GM12878 (cell line): ENCODE results near the gene YWHAG. TPM values are rescaled to one million over a fixed set of nuclear protein-coding genes. Genes with fewer than 3 reads are reported as not detected.

Source experiments
- ATAC-seq: fragments of 200-7000 bp; cut with Tn5 transposase; 3 replicates; pipeline ENCODE4 v1.9.1; 2020; ENCODE audit warnings: mild to moderate bottlenecking, moderate library complexity
- BruUV-seq: library from RNA; stranded (reverse); fragments of 400-500 nt; replicated peaks from 2 replicates; lab custom pipeline; 2021; lab: Mats Ljungman, UMichigan
- CTCF ChIA-PET: fragments of 300-600 bp; sonication (Branson Sonifier 250); formaldehyde crosslinking; extraction: SDS; loops from one replicate; lab custom pipeline; 2021; ENCODE audit warnings: inconsistent platforms; lab: Yijun Ruan, JAX
- POLR2A ChIA-PET: fragments of 350-600 bp; formaldehyde crosslinking; extraction: SDS; loops from one replicate; lab custom pipeline; 2021; ENCODE audit warnings: inconsistent platforms; lab: Charles Lee
- RAD21 ChIA-PET: fragments of 300-600 bp; sonication (Branson Sonifier 250); formaldehyde crosslinking; loops from one replicate; lab custom pipeline; 2023; ENCODE audit warnings: antibody characterized with exemption; ENCODE audit not compliant: unreplicated experiment; lab: Charles Lee
- SMC1A ChIA-PET: fragments of 300-600 bp; sonication (Branson Sonifier 250); formaldehyde crosslinking; loops from one replicate; lab custom pipeline; 2023; ENCODE audit not compliant: unreplicated experiment, uncharacterized antibody; lab: Charles Lee
- DNase-seq: peaks from one replicate; pipeline ENCODE4 v3.0.0-alpha.2; 2011; ENCODE audit warnings: low read depth, low spot score
- FAIRE-seq: peaks from 3 replicates; lab custom pipeline; 2011; peaks lifted over from hg19 to GRCh38; lab: Jason Lieb, UNC
- H2AFZ ChIP-seq: 2 replicates; pipeline ENCODE4 v1.6.0; 2011; ENCODE audit warnings: low read depth, low read length, control low read depth; ENCODE audit not compliant: control insufficient read depth
- H3K27ac ChIP-seq: 2 replicates; pipeline ENCODE4 v1.5.1; 2011; ENCODE audit warnings: control low read depth; ENCODE audit not compliant: control insufficient read depth, insufficient read depth
- H3K27me3 ChIP-seq, 2 experiments: replicated peaks in 1 of 2; 2 replicates each; pipeline versions ENCODE4 v1.6.0 to v1.6.1; 2011; ENCODE audit warnings: low read length in 1 of 2; ENCODE audit not compliant: control insufficient read depth in 2 of 2, insufficient read depth in 2 of 2
- H3K36me3 ChIP-seq, 2 experiments: 2 replicates each; pipeline ENCODE4 v1.5.1; 2011; ENCODE audit warnings: low read length in 1 of 2; ENCODE audit not compliant: control insufficient read depth in 2 of 2, insufficient read depth in 2 of 2
- H3K4me1 ChIP-seq: 2 replicates; pipeline ENCODE4 v1.6.1; 2011; ENCODE audit warnings: mild to moderate bottlenecking, low read length, moderate library complexity, mixed read lengths; ENCODE audit not compliant: control insufficient read depth, insufficient read depth
- H3K4me2 ChIP-seq: 2 replicates; pipeline ENCODE4 v1.6.0; 2011; ENCODE audit warnings: control low read depth; ENCODE audit not compliant: control insufficient read depth, insufficient read depth
- H3K4me3 ChIP-seq: fragments of 200-600 bp; sonication (generic); 2 replicates; pipeline ENCODE4 v1.5.1; 2016
- H3K79me2 ChIP-seq: 2 replicates; pipeline ENCODE4 v1.6.0; 2011; ENCODE audit warnings: low read length; ENCODE audit not compliant: control insufficient read depth, insufficient read depth
- H3K9ac ChIP-seq: 2 replicates; pipeline ENCODE4 v1.8.0; 2011; ENCODE audit warnings: low read length, control low read depth, mixed read lengths; ENCODE audit not compliant: control insufficient read depth, insufficient read depth
- H3K9me3 ChIP-seq: replicated peaks from 3 replicates; pipeline ENCODE4 v1.5.1; 2011; ENCODE audit warnings: mild to moderate bottlenecking, low read length; ENCODE audit not compliant: control insufficient read depth, insufficient read depth
- H4K20me1 ChIP-seq: 2 replicates; pipeline ENCODE4 v1.6.0; 2011; ENCODE audit not compliant: control insufficient read depth, insufficient read depth
- RFX5 ChIP-seq: IDR thresholded peaks from 2 replicates; pipeline ENCODE4 v1.6.1; 2011; ENCODE audit warnings: low read depth, low read length, improper control_type of control experiment
- SUPT20H ChIP-seq: IDR thresholded peaks from 2 replicates; pipeline ENCODE4 v1.6.1; 2011; ENCODE audit warnings: low read depth, mild to moderate bottlenecking, low read length, moderate library complexity, borderline replicate concordance; ENCODE audit not compliant: control insufficient read depth
- ZSCAN29 ChIP-seq: fragments of 450-650 bp; IDR thresholded peaks from 2 replicates; pipeline ENCODE4 v1.6.1; 2017; ENCODE audit warnings: mild to moderate bottlenecking, moderate library complexity
- WGBS: methylation state at CpG from one replicate; pipeline ENCODE4 v1.1.6; 2016; ENCODE audit warnings: low lambda C conversion rate; ENCODE audit not compliant: insufficient replicate concordance, insufficient coverage; ENCODE audit errors: missing lambda C conversion rate; 5-methylcytosine and 5-hydroxymethylcytosine counted together
- in situ Hi-C: fragments of 300-500 bp; cut with MboI; formaldehyde crosslinking; loops from 9 replicates; pipeline ENCODE4 v1.14.3; 2018; ENCODE audit warnings: mixed read lengths
- intact Hi-C: fragments of 100-400 bp; cut with micrococcal nuclease; formaldehyde crosslinking; loops from one replicate; pipeline ENCODE4 v1.14.2; 2022; ENCODE audit not compliant: unreplicated experiment
- polyA plus RNA-seq, 11 experiments: library from polyadenylated mRNA; depleted of rRNA in 4 of 11; unstranded in 6 of 11; stranded (reverse) in 5 of 11; fragments of >200 nt; fragmentation: Nextera tagmentation in 4 of 11; fragmentation: Illumina TruSeq in 1 of 11; extraction: Ambion mirVana in 4 of 11; extraction: Trizol in 1 of 11; gene quantifications; 1 replicate in 1 of 11; 2 replicates in 10 of 11; pipeline versions ENCODE4 v1.2.1 to v1.2.3, GENCODE V29; 2011 to 2016; ENCODE audit warnings: inconsistent platforms in 2 of 11, missing spikeins in 2 of 11, low read depth in 1 of 11
- total RNA-seq, 4 experiments: library from RNA; depleted of rRNA in 3 of 4; stranded (reverse); fragments of >200 nt in 3 of 4; fragmentation: Illumina TruSeq in 1 of 4; extraction: Trizol in 1 of 4; gene quantifications; 2 replicates each; pipeline versions ENCODE4 v1.2.1 to v1.2.3, GENCODE V29; 2013 to 2021
- TF ChIP-seq, protein P1 (sequence below): IDR thresholded peaks from 2 replicates; pipeline ENCODE4 v1.6.1; 2011; ENCODE audit warnings: borderline replicate concordance, low read depth, mild to moderate bottlenecking, moderate library complexity, low read length; ENCODE audit not compliant: insufficient read depth, poor library complexity, severe bottlenecking
- TF ChIP-seq, protein P2 (sequence below): IDR thresholded peaks from 2 replicates; pipeline ENCODE4 v1.6.1; 2012; ENCODE audit warnings: low read depth, low read length, improper control_type of control experiment
- TF ChIP-seq, protein P3 (sequence below): fragments of 450-650 bp; IDR thresholded peaks from 2 replicates; pipeline ENCODE4 v1.6.1; 2018; ENCODE audit warnings: borderline replicate concordance, mild to moderate bottlenecking; ENCODE audit not compliant: partially characterized antibody

The YWHAG gene
- total and polyA plus RNA-seq, 10 of the 15 experiments (the other 5 are each of a cell fraction or from before 2014, with no cell fraction given): 20.2 to 157 (median 41.3) TPM

DNA sequence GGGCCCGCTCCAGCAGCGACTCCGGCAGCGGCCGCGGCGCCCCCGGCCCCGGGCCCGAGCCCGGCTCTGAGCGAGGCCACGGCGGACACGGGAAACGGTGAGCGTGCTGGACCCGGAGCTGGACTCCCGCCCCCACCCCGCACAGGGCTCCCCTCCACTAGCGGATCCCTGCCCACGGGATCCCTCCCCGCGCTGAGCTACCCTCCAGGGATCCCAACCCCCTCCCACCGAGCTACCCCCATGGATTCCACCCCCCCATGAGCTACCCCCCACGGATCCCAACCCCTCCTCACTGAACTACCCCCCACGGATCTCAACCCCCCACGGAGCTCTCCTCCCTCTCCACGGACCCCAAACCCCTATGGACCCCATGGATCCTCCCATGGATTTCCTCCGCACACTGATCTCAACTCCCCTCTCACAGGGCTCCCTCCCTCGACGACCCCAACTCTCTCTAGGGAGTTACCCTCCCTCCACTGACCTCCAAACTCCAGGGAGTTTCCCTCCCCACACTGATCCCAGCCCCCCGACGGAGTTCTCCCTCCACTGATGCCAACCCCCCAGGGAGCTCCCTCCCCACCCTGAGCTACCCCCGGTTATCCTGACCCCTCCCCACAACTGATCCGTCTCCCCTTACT is 77.0 kb downstream of the YWHAG start (continued):
- TF ChIP-seq, protein P1, sequence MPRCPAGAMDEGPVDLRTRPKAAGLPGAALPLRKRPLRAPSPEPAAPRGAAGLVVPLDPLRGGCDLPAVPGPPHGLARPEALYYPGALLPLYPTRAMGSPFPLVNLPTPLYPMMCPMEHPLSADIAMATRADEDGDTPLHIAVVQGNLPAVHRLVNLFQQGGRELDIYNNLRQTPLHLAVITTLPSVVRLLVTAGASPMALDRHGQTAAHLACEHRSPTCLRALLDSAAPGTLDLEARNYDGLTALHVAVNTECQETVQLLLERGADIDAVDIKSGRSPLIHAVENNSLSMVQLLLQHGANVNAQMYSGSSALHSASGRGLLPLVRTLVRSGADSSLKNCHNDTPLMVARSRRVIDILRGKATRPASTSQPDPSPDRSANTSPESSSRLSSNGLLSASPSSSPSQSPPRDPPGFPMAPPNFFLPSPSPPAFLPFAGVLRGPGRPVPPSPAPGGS: no peak
- no peak for TF ChIP-seq SUPT20H
- TF ChIP-seq RFX5: no peak
- no peak for TF ChIP-seq ZSCAN29

DNA sequence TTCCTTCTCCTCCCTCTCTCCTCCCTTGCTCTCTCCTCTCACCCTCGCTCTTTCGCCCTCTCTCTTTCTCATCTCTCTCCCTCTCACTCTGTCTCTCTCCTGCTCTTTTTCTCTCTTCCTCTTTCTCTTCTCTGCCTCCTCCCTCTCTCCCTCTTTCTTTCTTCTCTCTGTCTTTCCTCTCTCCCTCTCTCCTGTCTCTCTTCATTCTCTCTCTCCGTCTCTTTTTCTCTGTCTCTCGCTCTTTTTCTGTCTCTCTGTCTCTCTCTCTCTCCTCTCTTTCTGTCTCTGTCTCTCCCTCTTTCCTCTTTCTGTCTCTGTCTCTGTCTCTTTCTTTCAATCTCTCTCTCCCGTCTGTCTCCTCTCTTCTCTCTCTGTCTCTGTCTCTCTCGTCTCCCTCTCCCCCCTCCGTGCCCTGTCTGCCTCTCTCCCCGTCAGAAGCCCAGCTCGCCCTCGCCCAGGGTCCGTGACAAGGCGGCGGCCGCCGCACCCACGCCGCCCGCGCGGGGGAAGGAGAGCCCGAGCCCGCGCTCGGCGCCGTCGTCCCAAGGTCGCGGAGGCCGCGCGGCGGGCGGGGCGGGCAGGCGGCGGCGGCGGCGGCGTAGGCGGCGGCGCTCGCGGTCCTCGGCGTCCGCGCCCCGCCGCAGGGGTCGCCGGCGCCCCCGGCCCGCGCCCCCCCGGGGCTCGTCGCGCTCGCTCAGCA is 77.6 kb downstream of the YWHAG start:
- WGBS: 21% methylated on average over 36 of the region's 63 CpGs
- CTCF ChIA-PET: interaction anchor here (0.8 to 0.9 kb wide), 2 partner anchors 10 to 12 kb away, joined by 3 to 5 read pairs; no protein-coding TSS in a partner anchor
- TF ChIP-seq, protein P2, sequence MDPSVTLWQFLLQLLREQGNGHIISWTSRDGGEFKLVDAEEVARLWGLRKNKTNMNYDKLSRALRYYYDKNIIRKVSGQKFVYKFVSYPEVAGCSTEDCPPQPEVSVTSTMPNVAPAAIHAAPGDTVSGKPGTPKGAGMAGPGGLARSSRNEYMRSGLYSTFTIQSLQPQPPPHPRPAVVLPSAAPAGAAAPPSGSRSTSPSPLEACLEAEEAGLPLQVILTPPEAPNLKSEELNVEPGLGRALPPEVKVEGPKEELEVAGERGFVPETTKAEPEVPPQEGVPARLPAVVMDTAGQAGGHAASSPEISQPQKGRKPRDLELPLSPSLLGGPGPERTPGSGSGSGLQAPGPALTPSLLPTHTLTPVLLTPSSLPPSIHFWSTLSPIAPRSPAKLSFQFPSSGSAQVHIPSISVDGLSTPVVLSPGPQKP: no peak
- TF ChIP-seq, protein P3, sequence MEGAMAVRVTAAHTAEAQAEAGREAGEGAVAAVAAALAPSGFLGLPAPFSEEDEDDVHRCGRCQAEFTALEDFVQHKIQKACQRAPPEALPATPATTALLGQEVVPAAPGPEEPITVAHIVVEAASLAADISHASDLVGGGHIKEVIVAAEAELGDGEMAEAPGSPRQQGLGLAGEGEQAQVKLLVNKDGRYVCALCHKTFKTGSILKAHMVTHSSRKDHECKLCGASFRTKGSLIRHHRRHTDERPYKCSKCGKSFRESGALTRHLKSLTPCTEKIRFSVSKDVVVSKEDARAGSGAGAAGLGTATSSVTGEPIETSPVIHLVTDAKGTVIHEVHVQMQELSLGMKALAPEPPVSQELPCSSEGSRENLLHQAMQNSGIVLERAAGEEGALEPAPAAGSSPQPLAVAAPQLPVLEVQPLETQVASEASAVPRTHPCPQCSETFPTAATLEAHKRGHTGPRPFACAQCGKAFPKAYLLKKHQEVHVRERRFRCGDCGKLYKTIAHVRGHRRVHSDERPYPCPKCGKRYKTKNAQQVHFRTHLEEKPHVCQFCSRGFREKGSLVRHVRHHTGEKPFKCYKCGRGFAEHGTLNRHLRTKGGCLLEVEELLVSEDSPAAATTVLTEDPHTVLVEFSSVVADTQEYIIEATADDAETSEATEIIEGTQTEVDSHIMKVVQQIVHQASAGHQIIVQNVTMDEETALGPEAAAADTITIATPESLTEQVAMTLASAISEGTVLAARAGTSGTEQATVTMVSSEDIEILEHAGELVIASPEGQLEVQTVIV: peak; percentile 31
- POLR2A ChIA-PET: no interaction called here
- Histone ChIP-seq H2AFZ (no peak overlapping the region), H3K4me3 (no peak overlapping the region), H3K9me3 (no peaks in the 10 kb centered on the region), H4K20me1 (no peaks in the 10 kb centered on the region), H3K27me3 (peaks cover 4 to 7% of the 10 kb centered on the region in 2 experiments; a peak in 3 of 4 replicates), H3K79me2 (no peaks in the 10 kb centered on the region), H3K9ac (no peak overlapping the region), H3K4me1 (no peaks in the 10 kb centered on the region), H3K4me2 (no peak overlapping the region), H3K27ac (no peak overlapping the region), H3K36me3 (no peaks in the 10 kb centered on the region)
- no peak for FAIRE-seq
- SMC1A ChIA-PET: no interaction called here
- no peak for DNase-seq
- in situ Hi-C loops: no loop called here
- no TSS peak for BruUV-seq
- intact Hi-C loops: no loop called here
- ATAC-seq: no peak
- RAD21 ChIA-PET: no interaction called here
